ENCODE results near the gene DVL2.
A peak's percentile ranks its signal among the peaks of the same experiment; 100 is the strongest.

DVL2 gene

GRCh38 chr17:7195971-7196370 lies 38.3 kb downstream of the DVL2 start:
- no peak overlapping the region for H2AFZ ChIP-seq (ENCODE audit: low read depth, low read length)
- H3K4me1 ChIP-seq (ENCODE audit: control insufficient read depth, insufficient read depth, low read depth, low read length) = peaks cover 2% of the 10 kb centered on the region
- peaks cover 59 to 81% of the 10 kb centered on the region in 2 experiments for H3K36me3 ChIP-seq (ENCODE audit: control insufficient read depth in 1 of 2, insufficient read depth in 2 of 2, low read depth in 1 of 2, low read length in 2 of 2)
- H2AK5ac ChIP-seq (ENCODE audit: low read length, severe bottlenecking) = no peak overlapping the region
- H2BK15ac ChIP-seq (ENCODE audit: low read depth, poor library complexity, severe bottlenecking) = no peak overlapping the region
- no peak overlapping the region for H3K9ac ChIP-seq (ENCODE audit: low read length)
- no peak for DNase-seq
- no peak overlapping the region for H2BK12ac ChIP-seq (ENCODE audit: low read length in 2 of 2)
- no peak overlapping the region for H2BK5ac ChIP-seq (ENCODE audit: low read depth, low read length, poor library complexity, severe bottlenecking)
- WGBS = 96% methylated on average over 12 of the region's 12 CpGs
- H3K4me3 ChIP-seq (ENCODE audit: insufficient read depth in 1 of 2, low read depth in 1 of 2, low read length in 2 of 2) = no peak overlapping the region
- no peak overlapping the region for H3K4ac ChIP-seq (ENCODE audit: low read depth in 1 of 2, low read length in 2 of 2)
- H4K91ac ChIP-seq (ENCODE audit: low read length) = no peak overlapping the region
- H3K27me3 ChIP-seq (ENCODE audit: control insufficient read depth in 1 of 2, insufficient read depth in 1 of 2, low read length in 2 of 2) = no peaks in the 10 kb centered on the region
- H3K18ac ChIP-seq (ENCODE audit: low read depth in 1 of 2, low read length in 2 of 2) = no peak overlapping the region
- no peak overlapping the region for H3K4me2 ChIP-seq (ENCODE audit: low read length, poor library complexity, severe bottlenecking)
- no peaks in the 10 kb centered on the region for H3K9me3 ChIP-seq (ENCODE audit: control insufficient read depth, low read length)
- H3K23ac ChIP-seq (ENCODE audit: low read length in 2 of 2) = no peak overlapping the region
- H3K14ac ChIP-seq (ENCODE audit: low read length in 2 of 2) = no peak overlapping the region
- peaks cover 15% of the 10 kb centered on the region for H3K79me1 ChIP-seq (replicated peaks; ENCODE audit: low read length, poor library complexity, severe bottlenecking)
- no peak overlapping the region for H4K8ac ChIP-seq (ENCODE audit: low read length)
- no peak overlapping the region for H3K27ac ChIP-seq (ENCODE audit: low read length, poor library complexity, severe bottlenecking)
- no peak overlapping the region for H2BK120ac ChIP-seq (ENCODE audit: low read depth, low read length)

GRCh38 chr17:7192271-7192937 lies 41.9 kb downstream of the DVL2 start:
- Histone ChIP-seq H2AK5ac (ENCODE audit: low read length, severe bottlenecking) (no peak overlapping the region), H2BK120ac (ENCODE audit: low read depth, low read length) (no peak overlapping the region), H3K36me3 (ENCODE audit: control insufficient read depth in 1 of 2, insufficient read depth in 2 of 2, low read depth in 1 of 2, low read length in 2 of 2) (peaks cover 72 to 73% of the 10 kb centered on the region in 2 experiments), H2BK5ac (ENCODE audit: low read depth, low read length, poor library complexity, severe bottlenecking) (no peak overlapping the region), H3K4me2 (ENCODE audit: low read length, poor library complexity, severe bottlenecking) (no peak overlapping the region), H2BK15ac (ENCODE audit: low read depth, poor library complexity, severe bottlenecking) (no peak overlapping the region), H4K8ac (ENCODE audit: low read length) (no peak overlapping the region), H3K14ac (ENCODE audit: low read length in 2 of 2) (no peak overlapping the region), H3K27me3 (ENCODE audit: control insufficient read depth in 1 of 2, insufficient read depth in 1 of 2, low read length in 2 of 2) (no peaks in the 10 kb centered on the region), H3K4me1 (ENCODE audit: control insufficient read depth, insufficient read depth, low read depth, low read length) (peaks cover 2% of the 10 kb centered on the region), H3K23ac (ENCODE audit: low read length in 2 of 2) (no peak overlapping the region), H4K91ac (ENCODE audit: low read length) (no peak overlapping the region), H3K18ac (ENCODE audit: low read depth in 1 of 2, low read length in 2 of 2) (no peak overlapping the region), H3K27ac (ENCODE audit: low read length, poor library complexity, severe bottlenecking) (no peak overlapping the region), H3K4me3 (ENCODE audit: insufficient read depth in 1 of 2, low read depth in 1 of 2, low read length in 2 of 2) (no peak overlapping the region), H2AFZ (ENCODE audit: low read depth, low read length) (no peak overlapping the region), H3K9ac (ENCODE audit: low read length) (no peak overlapping the region), H3K79me1 (replicated peaks; ENCODE audit: low read length, poor library complexity, severe bottlenecking) (peaks cover 18% of the 10 kb centered on the region), H3K4ac (ENCODE audit: low read depth in 1 of 2, low read length in 2 of 2) (no peak overlapping the region), H3K9me3 (ENCODE audit: control insufficient read depth, low read length) (no peaks in the 10 kb centered on the region), H2BK12ac (ENCODE audit: low read length in 2 of 2) (no peak overlapping the region)
- WGBS = 96% methylated on average over 12 of the region's 12 CpGs
- DNase-seq = no peak

- peaks cover 15% of the 10 kb centered on the region for H3K79me1 ChIP-seq (replicated peaks; ENCODE audit: low read length, poor library complexity, severe bottlenecking)
These were observed 42.6 kb downstream of the DVL2 start for GRCh38 chr17:7191571-7192270.

GRCh38 chr17:7191069-7191468 lies 43.2 kb downstream of the DVL2 start:
- H3K9ac ChIP-seq (ENCODE audit: low read length) = no peak overlapping the region
- H3K4me1 ChIP-seq (ENCODE audit: control insufficient read depth, insufficient read depth, low read depth, low read length) = peaks cover 2% of the 10 kb centered on the region
- no peak overlapping the region for H3K14ac ChIP-seq (ENCODE audit: low read length in 2 of 2)
- H3K36me3 ChIP-seq (ENCODE audit: control insufficient read depth in 1 of 2, insufficient read depth in 2 of 2, low read depth in 1 of 2, low read length in 2 of 2) = peaks cover 67 to 71% of the 10 kb centered on the region in 2 experiments
- H3K18ac ChIP-seq (ENCODE audit: low read depth in 1 of 2, low read length in 2 of 2) = no peak overlapping the region
- H3K4me3 ChIP-seq (ENCODE audit: insufficient read depth in 1 of 2, low read depth in 1 of 2, low read length in 2 of 2) = no peak overlapping the region
- 97% methylated on average over 12 of the region's 12 CpGs for WGBS
- no peak for DNase-seq
- H2AFZ ChIP-seq (ENCODE audit: low read depth, low read length) = no peak overlapping the region
- H3K4ac ChIP-seq (ENCODE audit: low read depth in 1 of 2, low read length in 2 of 2) = no peak overlapping the region
- H3K23ac ChIP-seq (ENCODE audit: low read length in 2 of 2) = no peak overlapping the region
- no peaks in the 10 kb centered on the region for H3K27me3 ChIP-seq (ENCODE audit: control insufficient read depth in 1 of 2, insufficient read depth in 1 of 2, low read length in 2 of 2)
- no peak overlapping the region for H2BK15ac ChIP-seq (ENCODE audit: low read depth, poor library complexity, severe bottlenecking)
- H4K8ac ChIP-seq (ENCODE audit: low read length) = no peak overlapping the region
- H2AK5ac ChIP-seq (ENCODE audit: low read length, severe bottlenecking) = no peak overlapping the region
- no peak overlapping the region for H3K27ac ChIP-seq (ENCODE audit: low read length, poor library complexity, severe bottlenecking)
- H3K4me2 ChIP-seq (ENCODE audit: low read length, poor library complexity, severe bottlenecking) = no peak overlapping the region
- no peak overlapping the region for H4K91ac ChIP-seq (ENCODE audit: low read length)
- no peak overlapping the region for H2BK12ac ChIP-seq (ENCODE audit: low read length in 2 of 2)
- H3K79me1 ChIP-seq (replicated peaks; ENCODE audit: low read length, poor library complexity, severe bottlenecking) = peaks cover 14% of the 10 kb centered on the region
- no peak overlapping the region for H2BK5ac ChIP-seq (ENCODE audit: low read depth, low read length, poor library complexity, severe bottlenecking)
- no peaks in the 10 kb centered on the region for H3K9me3 ChIP-seq (ENCODE audit: control insufficient read depth, low read length)
- H2BK120ac ChIP-seq (ENCODE audit: low read depth, low read length) = no peak overlapping the region

More at GRCh38 chr17:7191571-7192270, 42.6 kb downstream of the DVL2 start:
- Histone ChIP-seq H2AFZ (ENCODE audit: low read depth, low read length) (no peak overlapping the region), H3K4me2 (ENCODE audit: low read length, poor library complexity, severe bottlenecking) (no peak overlapping the region), H4K8ac (ENCODE audit: low read length) (no peak overlapping the region), H3K9ac (ENCODE audit: low read length) (no peak overlapping the region), H3K4me3 (ENCODE audit: insufficient read depth in 1 of 2, low read depth in 1 of 2, low read length in 2 of 2) (no peak overlapping the region), H3K4ac (ENCODE audit: low read depth in 1 of 2, low read length in 2 of 2) (no peak overlapping the region), H3K23ac (ENCODE audit: low read length in 2 of 2) (no peak overlapping the region), H4K91ac (ENCODE audit: low read length) (no peak overlapping the region), H3K14ac (ENCODE audit: low read length in 2 of 2) (no peak overlapping the region), H2BK15ac (ENCODE audit: low read depth, poor library complexity, severe bottlenecking) (no peak overlapping the region), H3K36me3 (ENCODE audit: control insufficient read depth in 1 of 2, insufficient read depth in 2 of 2, low read depth in 1 of 2, low read length in 2 of 2) (peaks cover 69 to 72% of the 10 kb centered on the region in 2 experiments), H2AK5ac (ENCODE audit: low read length, severe bottlenecking) (no peak overlapping the region), H3K9me3 (ENCODE audit: control insufficient read depth, low read length) (no peaks in the 10 kb centered on the region), H2BK5ac (ENCODE audit: low read depth, low read length, poor library complexity, severe bottlenecking) (no peak overlapping the region), H2BK12ac (ENCODE audit: low read length in 2 of 2) (no peak overlapping the region), H3K4me1 (ENCODE audit: control insufficient read depth, insufficient read depth, low read depth, low read length) (peaks cover 2% of the 10 kb centered on the region), H3K18ac (ENCODE audit: low read depth in 1 of 2, low read length in 2 of 2) (no peak overlapping the region), H2BK120ac (ENCODE audit: low read depth, low read length) (no peak overlapping the region), H3K27me3 (ENCODE audit: control insufficient read depth in 1 of 2, insufficient read depth in 1 of 2, low read length in 2 of 2) (no peaks in the 10 kb centered on the region), H3K27ac (ENCODE audit: low read length, poor library complexity, severe bottlenecking) (no peak overlapping the region)
- DNase-seq = peak; percentile 39
- WGBS = 93% methylated on average over 26 of the region's 26 CpGs

All from mesenchymal stem cell (in vitro differentiated cells and primary cell).